HK-2 (cell line): Measurements from ENCODE around the gene TTLL8.
"Not testable (repeated sequence)": the region's sequence is repeated elsewhere in the genome, so short reads cannot be mapped to it uniquely, and the experiment has no call there.

Source experiments
- DNase-seq: peaks from one replicate; pipeline ENCODE4 v3.0.0-alpha.2; 2018; ENCODE audit not compliant: unreplicated experiment

TTLL8 gene

GRCh38 chr22:50058061-50058905, at the start of gene TTLL8:
TTLL8 (minus strand) TSS chr22:50058298.
- DNase-seq, result no peak

- DNase-seq, result no peak
Measured at GRCh38 chr22:50107529-50107928, 49.4 kb upstream of the TTLL8 start.

GRCh38 chr22:50105208-50106100, 47.4 kb upstream of the TTLL8 start:
- DNase-seq, result no peak

DNA sequence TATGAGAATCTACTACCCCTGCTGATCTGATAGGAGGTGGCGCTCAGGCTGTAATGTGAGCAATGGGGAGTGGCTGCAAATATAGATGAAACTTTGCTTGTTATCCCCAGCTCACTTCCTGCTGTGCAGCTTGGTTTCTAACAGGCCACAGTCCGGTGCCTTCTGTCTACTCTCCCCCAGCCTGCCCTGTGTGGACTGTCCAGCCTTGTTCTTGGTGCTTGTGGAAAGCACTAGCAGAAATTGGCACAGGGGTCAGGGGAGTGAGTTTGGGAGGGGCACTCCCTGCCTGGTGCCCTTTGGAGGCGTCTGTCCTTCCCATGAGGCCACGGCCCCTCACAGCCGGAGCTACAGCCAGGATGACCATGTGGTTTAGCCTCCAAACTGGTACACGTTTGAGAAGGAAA, 46.0 kb upstream of the TTLL8 start:
- DNase-seq, result no peak

DNA sequence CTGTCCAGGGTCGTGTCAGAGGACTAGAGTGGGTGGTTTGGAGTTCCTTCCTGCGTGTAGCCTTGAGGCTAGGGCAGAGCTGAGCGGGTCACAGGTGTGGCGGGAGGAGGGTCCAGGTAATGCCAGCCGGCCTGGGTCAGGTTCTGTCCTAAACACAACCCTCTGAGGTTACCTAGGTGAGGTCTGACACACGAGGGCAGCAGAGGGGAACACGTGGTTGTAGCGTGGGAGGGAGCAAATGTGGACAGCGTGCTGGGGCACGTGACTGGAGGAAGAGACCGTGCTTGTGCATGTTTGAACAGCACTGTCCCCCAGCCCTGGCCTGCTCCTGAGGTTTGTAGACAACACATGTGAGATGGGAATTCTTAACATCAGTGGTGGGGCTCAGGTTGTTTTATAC, 44.8 kb upstream of the TTLL8 start:
- no peak for DNase-seq

GRCh38 chr22:50101870-50102565, 43.9 kb upstream of the TTLL8 start:
- no peak for DNase-seq

GRCh38 chr22:50098052-50098451, 40.0 kb upstream of the TTLL8 start:
- no peak for DNase-seq

DNA sequence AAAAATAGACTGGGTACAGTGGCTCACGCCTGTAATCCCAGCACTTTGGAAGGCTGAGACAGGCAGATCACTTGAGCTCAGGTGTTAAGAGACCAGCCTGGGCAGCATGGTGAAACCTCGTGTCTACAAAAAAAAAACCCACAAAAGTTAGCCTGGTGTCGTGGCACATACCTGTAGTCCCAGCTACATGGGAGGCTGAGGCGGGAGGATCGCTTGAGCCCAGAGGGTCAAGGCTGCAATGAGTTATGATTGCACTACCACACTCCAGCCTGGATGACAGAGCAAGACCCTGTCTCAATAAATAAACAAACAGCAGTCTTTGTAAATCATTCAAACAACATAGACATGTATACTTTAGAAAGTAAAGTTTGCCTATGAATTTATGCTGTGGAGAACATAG, 34.2 kb upstream of the TTLL8 start:
- DNase-seq, result no peak

GRCh38 chr22:50091092-50091768, 33.1 kb upstream of the TTLL8 start:
- DNase-seq, result no peak

- no peak for DNase-seq
Measured at GRCh38 chr22:50090412-50090714, 32.3 kb upstream of the TTLL8 start.

DNA sequence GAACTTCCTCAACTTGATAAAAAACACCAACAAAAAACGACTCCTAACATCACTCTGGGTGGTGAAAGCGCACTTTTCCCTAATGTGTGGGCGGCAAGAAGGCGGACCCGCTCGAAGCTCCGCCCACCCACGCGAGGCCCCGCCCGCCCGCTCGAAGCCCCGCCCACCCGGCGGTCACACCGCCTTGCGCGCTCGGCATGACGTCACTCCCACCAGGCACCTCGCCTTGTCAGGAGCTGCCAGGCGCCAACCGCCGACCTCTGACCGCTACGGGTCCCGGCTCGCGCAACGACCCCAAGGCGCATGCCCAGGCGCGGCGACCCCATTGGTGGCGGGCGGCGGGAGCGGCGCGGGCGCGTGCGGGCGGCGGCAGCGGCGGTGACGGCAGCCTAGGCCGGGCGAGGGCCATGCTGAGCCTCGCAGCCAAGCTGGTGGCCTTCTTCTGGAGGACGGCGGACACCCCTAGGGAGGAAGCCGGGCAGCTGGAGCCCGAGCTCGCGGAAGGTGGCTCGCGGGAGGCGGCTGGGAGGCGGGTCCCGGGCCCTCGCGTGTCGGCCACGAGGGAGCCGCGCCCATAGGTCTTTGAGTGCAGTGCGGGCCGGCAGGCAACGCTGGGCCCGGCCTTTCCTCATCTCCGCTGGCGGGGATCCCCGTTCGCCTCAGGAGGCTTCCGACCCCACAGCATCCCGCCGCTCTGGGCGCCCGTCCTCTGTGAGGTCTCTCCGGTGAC, 31.7 kb upstream of the TTLL8 start, which contains the start of gene MOV10L1:
TSS of gene MOV10L1 (plus strand) at position 325 of the 730 bp plus-strand sequence. CDS start at position 408, 83 bp downstream.
- DNase-seq, result no peak

DNA sequence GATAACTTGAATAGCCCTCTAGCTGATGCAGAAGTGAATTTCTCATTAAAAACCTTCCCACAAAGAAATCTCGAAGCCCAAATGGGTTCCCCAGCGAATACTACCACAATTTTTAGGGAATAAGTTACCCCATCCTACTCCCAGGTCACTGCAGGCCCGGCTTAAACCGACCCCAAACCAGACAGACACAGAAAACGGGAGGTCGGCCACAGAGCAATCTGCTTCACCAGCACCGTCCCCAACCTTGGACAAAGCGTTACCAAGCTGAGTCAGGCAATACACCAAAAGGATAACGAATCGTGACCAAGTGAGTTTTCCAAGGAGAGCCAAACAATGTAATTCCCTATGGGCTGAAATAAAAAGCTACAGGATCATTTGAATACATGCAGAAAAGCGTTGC, 31.1 kb upstream of the TTLL8 start:
- no peak for DNase-seq

- DNase-seq, result no peak
Measured at GRCh38 chr22:50088096-50088495, 30.0 kb upstream of the TTLL8 start.

DNA sequence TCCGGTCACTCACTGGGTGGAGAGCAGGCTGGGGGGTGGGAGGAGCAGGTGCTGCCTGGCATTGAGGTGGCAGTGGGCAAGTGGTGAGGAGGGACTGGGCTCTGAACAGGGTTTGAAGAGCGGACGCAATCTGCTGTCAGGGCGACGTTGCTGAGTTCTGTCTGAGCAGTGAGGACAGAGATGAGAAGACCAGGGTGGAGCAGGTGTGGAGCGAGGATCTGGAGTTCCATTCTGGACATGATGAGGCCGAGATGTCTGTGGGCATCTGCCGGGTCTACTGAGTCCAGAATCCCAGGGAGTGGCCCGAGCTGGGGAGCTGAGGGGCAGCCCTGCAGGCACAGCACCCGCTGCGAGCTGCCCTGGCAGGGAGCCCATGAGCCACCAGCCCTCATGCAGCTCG, 29.5 kb upstream of the TTLL8 start:
- no peak for DNase-seq

DNA sequence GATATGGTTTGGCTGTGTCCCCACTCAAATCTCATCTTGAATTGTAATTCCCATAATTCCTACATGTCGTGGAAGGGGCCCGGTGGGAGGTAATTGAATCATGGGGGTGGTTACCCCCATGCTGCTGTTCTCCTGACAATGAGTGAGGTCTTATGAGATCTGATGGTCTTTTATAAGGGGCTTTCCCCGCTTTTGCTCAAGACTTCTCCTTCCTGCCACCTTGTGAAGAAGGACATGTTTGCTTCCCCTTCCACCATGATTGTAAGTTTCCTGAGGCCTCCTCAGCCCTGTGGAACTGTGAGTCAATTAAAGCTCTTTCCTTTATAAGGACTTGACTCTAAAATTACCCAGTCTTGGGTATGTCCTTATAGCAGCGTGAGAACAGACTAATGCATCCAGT, 28.9 kb upstream of the TTLL8 start:
- DNase-seq, result not testable (repeated sequence)

DNA sequence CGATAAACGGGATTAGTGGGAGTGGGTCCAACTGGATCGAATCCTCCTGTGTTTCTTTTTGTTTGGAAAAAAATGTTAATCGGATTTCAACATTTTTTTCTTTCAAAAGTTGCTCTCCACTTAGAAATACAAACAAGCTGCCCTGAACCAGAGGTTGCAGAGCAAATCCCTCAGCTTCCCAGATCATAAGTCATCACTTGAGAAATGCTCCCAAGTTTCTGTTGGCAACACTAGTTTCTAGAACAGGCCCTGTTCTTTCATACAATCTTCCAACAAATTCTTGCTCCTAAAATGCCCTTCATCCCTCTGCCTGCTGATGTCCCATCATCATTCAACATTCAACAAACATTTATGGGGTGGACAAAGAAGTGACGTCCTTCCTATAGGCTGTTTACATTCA, 28.4 kb upstream of the TTLL8 start:
- DNase-seq, result no peak

GRCh38 chr22:50085211-50085972, 27.3 kb upstream of the TTLL8 start, which contains the start of gene MLC1:
MLC1 (minus strand) TSS chr22:50085426; CDS start chr22:50084902, 524 bp downstream.
- no peak for DNase-seq

DNA sequence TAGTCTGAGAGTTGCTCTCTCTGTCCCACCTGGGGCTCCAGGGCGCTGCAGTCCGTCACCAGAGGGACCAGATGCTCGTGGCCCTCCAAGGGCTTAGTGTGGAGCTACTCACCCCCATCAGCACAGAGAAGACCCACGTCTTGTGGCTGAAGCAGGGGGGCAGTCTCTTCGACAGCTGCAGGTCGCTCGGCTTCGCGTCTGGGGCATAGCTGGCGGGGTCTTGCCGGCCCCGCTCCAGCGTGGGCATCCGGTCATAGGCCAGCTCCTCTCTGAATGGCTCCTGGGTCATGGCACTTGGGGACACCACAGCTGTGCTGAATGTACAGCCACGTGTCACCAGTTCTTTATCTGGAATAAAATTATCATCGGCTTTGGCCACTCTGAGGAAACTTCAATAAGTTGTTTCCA, 26.5 kb upstream of the TTLL8 start:
- DNase-seq, result no peak

- no peak for DNase-seq
Measured at GRCh38 chr22:50084080-50084477, 26.0 kb upstream of the TTLL8 start.

GRCh38 chr22:50083462-50084079, 25.5 kb upstream of the TTLL8 start:
- DNase-seq, result no peak
